GM21367 (cell line): Measurements from ENCODE around the gene KRTAP5-3.
"Not testable (repeated sequence)": the region's sequence is repeated elsewhere in the genome, so short reads cannot be mapped to it uniquely, and the experiment has no call there.

Source experiments
- ATAC-seq: cut with Tn5 transposase; IDR thresholded peaks from one replicate; pipeline ENCODE4 v1.9.1; 2021; ENCODE audit not compliant: unreplicated experiment

Gene KRTAP5-3

GRCh38 chr11:1584661-1585370 lies 23.4 kb downstream of the KRTAP5-3 start, which contains the start of gene KRTAP5-1:
Gene KRTAP5-1 (minus strand): TSS chr11:1585283. CDS start chr11:1585249, 34 bp downstream.
- ATAC-seq: not testable (repeated sequence)

- ATAC-seq: not testable (repeated sequence)
Measured at GRCh38 chr11:1582909-1583308, 25.4 kb downstream of the KRTAP5-3 start.

GRCh38 chr11:1581976-1582375 lies 26.3 kb downstream of the KRTAP5-3 start:
- ATAC-seq: no peak

GRCh38 chr11:1576825-1577224 lies 31.4 kb downstream of the KRTAP5-3 start:
- no peak for ATAC-seq

GRCh38 chr11:1575756-1576155 lies 32.5 kb downstream of the KRTAP5-3 start:
- ATAC-seq: not testable (repeated sequence)

GRCh38 chr11:1574933-1575242 lies 33.4 kb downstream of the KRTAP5-3 start:
- ATAC-seq: no peak

DNA sequence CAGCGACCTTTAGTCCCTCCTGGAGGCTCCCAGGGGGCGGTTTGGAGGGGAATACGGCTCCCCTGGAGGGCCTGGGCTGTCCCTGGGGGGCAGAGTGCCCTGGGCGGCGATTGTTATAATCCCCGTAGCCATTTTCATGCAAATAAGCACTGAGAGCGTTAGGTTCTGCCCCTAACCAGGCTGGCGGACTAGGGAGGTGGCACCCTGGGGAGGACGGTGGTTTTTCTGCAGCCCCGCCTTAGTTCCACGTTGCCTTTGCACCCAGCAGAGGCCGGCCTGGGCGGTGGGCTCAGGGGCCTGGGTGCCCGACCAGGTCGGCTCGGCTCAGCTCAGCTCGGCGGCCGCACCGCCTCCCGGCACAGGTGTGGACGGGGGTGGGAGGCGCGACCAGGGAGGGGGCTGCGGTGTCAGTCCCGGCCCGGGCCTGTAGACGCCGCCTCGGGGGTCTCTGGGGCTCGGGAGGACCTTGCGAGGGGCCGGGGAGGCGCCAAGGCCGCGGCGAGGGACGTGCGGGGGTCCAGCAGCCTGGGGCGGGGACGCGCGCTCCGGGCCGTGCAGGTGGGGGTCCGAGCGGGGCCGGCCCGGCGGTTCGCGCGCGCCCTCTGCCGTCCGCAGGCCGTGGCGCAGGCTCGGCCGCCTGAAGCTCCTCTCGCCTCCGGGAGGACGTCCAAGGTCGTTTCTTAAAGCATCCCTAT lies 33.9 kb downstream of the KRTAP5-3 start:
- no peak for ATAC-seq

DNA sequence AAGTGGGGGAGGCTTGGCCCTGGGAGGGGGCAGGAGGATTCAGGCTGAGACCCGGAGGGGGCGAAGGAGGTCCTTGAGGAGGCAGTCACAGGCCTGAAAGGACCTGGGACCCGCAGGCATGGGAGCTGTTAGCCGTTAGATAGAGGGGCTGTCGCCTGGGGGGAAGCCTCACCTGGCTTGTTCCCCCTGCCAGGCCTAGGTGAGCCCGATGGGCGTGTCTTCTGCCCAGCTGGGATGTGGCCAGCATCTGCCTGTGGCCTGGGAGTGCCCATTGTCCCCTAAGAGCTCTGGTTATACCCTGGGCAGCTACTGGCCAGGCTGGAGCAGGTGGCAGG lies 34.4 kb downstream of the KRTAP5-3 start:
- no peak for ATAC-seq

DNA sequence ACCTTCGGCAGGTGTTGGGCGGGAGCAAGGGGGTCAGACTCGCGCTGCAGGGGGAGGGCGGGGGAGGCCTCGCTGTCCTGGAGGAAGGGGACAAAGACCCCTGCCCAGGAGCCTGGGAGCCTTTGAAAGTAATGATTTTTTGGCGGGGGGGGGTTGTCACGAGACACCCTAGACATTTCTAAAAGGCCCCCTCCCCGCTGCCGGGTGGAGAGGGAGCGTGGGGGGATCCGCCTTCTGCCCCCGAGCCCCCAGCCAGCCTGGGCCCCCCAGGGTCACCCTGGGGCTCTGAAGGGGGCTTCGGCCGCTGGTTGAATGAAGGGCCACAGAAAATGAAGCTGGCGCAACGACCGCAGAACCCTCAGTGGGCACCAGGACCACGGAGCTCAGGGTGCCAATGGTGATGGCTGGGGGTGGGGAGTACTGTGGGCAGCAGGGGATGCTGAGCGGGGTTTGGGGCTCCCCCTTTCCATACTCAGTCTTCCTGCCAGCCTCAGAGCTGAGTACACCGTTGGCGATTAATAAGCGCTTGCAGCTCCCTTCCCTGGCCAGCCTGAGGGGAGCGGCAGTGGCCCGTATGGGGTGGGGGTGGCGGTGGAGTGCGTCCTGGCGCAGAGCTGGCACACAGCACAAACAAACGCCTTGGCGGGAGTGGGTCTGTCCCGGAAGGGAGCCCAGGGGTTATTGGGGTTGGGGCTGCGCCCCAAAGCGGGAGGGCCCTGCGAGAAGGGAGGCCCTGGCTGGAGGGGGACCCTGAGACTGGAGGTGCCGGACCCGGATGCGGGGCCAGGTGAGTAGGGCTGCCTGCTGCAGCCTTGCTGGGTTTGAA lies 35.0 kb downstream of the KRTAP5-3 start:
- no peak for ATAC-seq

- peak; percentile 41 for ATAC-seq
Measured at GRCh38 chr11:1572197-1573076, 35.8 kb downstream of the KRTAP5-3 start, which contains the start of gene DUSP8. Gene DUSP8 (minus strand): TSS chr11:1572271. CDS start chr11:1565826, 6,445 bp downstream.

GRCh38 chr11:1571760-1572196 lies 36.5 kb downstream of the KRTAP5-3 start:
- no peak for ATAC-seq

GRCh38 chr11:1570896-1571759 lies 37.1 kb downstream of the KRTAP5-3 start:
- ATAC-seq: no peak

GRCh38 chr11:1570531-1570895 lies 37.8 kb downstream of the KRTAP5-3 start:
- ATAC-seq: no peak

DNA sequence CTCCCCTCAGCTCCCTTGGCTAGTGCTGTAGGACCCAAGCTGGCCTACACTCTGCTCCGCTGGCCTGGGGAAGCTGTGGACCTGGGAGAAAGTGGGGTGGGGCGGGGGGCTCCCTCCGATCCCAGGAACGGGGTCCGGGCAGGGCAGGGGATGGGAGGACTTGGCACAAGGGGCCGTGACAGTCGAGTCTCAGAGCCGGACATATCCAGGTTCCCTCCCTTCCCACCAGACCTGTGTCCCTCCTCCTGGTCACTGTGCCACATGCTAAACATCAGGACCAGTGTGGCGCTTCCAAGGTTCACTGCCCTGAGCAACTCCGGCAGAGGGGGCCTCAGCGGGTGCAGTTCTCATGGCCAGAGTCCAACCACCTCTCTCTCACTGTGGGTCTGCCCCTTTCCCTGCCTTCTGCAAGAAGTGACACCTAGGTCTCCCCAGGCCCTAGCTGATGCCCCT lies 38.2 kb downstream of the KRTAP5-3 start:
- no peak for ATAC-seq

GRCh38 chr11:1569251-1569780 lies 38.9 kb downstream of the KRTAP5-3 start:
- no peak for ATAC-seq

DNA sequence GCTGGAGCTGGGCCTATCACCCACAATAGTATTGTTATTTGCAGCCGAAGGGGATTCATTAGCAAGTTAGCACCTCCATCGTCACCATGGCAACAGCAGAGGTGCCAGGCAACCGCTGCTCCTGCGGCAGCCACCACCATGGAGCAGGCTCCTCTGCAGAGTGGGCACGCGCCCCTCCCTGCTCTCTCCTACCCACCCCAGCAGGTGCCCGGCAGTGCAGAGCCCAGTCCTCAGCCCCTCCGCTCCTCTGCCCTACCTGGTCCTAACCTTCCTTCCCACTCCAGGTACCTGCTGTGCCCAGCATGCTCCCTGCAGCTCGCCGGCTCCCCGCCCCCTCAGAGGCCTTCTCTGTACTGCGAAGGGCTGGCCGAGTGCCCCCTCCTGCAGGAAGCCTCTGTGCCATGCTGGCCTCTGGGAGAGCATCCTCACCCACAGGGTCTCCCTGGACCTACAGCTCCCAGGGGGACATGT lies 39.8 kb downstream of the KRTAP5-3 start:
- ATAC-seq: no peak

- no peak for ATAC-seq
Measured at GRCh38 chr11:1567721-1568100, 40.6 kb downstream of the KRTAP5-3 start.

DNA sequence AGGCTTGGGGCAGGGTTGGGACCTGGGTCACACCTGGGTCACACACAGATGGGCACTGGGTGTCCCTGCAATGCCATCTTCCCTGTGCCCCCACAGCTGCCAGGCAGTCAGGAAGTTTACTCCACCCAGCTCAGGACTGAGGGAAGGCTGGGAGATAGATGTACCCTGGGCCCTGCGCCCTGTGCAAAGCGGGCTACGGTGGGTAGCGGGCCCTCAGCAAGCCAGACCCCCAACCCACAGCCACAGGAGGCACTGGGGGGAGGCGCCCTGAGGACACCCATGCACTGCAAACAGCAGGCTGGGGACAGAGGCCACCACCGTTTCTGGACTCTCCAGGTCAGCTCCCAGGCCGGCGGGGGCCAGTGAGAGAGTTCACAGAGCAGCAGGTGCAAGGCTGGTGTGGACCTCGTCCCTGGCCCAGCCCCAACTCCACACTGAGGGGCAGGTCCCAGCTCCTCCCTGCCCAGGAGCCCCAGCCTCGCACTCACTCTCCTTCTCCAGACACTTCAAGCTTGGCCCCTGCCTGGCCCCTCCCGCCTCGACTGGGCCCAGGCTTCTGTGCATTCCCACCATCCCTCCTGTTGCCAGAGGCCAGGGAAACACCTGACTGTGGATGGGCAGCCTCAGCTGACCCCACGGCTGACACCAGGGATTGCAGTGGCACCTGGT lies 41.1 kb downstream of the KRTAP5-3 start:
- no peak for ATAC-seq
